ENCODE results near the gene SDF2. TPM values are rescaled to one million over a fixed set of nuclear protein-coding genes. Genes with fewer than 3 reads are reported as not detected.

SDF2 gene, protein sequence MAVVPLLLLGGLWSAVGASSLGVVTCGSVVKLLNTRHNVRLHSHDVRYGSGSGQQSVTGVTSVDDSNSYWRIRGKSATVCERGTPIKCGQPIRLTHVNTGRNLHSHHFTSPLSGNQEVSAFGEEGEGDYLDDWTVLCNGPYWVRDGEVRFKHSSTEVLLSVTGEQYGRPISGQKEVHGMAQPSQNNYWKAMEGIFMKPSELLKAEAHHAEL
- total RNA-seq (10 to 100 TPM; 43.1 to 54.5 (median 48.7) TPM), polyA plus RNA-seq (10 to 100 TPM; 28.7 to 38.3 (median 35.2) TPM)
- long read RNA-seq, donor 1, transcript SDF2-210 (3 exons, 1,025 nt), result minor isoform, 5 of 30 reads
- long read RNA-seq, donor 1, transcript SDF2-201 (3 exons, 1,568 nt), result major isoform, 22 of 30 reads
- long read RNA-seq, donor 1, partial matches to known transcripts, result 0 of 30 reads
- long read RNA-seq, donor 1, other reads (novel, unspliced or antisense), result 0 of 30 reads
- long read RNA-seq, donor 2, transcript SDF2-201 (3 exons, 1,568 nt), result major isoform, 24 of 33 reads
- long read RNA-seq, donor 2, transcript SDF2-210 (3 exons, 1,025 nt), result minor isoform, 6 of 33 reads
- long read RNA-seq, donor 2, partial matches to known transcripts, result 0 of 33 reads
- long read RNA-seq, donor 2, other reads (novel, unspliced or antisense), result 0 of 33 reads

DNA sequence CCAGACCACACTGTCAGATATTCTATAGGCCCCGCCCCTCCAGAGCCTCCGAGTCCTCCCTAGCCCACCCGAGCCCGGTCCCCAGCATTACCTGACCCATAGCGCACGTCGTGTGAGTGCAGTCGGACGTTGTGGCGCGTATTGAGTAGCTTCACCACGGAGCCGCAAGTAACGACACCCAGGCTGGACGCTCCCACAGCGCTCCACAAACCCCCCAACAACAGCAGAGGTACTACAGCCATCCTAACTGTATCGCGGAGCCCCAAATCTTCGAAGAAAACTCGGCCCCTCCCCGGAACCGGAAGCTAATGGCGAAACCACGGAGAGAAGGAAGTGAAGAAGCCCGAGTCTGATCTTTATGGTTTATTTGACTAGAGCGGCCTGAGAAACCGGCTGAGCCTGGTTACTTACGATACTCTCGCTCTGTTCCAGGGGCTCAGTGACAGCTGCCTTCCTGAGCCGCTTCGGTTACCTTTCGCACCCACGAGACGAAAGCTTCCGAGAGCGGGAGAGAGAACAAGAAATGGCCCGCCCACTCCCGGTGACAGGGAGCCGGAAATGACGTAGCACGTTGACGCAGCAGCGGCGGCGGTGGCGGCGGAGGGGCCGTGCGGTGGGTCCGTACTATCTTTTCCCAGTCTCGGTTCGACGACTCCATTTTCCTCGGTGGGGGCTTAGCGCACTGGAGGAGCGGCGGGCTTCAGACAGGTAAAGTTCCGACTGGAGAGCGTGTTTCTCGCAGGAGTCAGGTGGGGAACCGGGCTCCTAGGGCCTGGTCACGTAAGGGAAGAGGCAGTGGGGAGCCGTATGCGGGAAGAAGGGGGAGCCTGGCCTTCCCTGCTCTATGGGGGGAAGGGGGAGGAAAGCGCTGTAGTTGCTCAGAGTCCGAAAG lies at the start of gene SDF2, which contains the start of gene SUPT6H:
Gene SDF2, minus strand, starts transcription at position 272 of the 892 bp plus-strand sequence. Its CDS starts 30 bp downstream, at position 242.
Gene SUPT6H, plus strand, starts transcription at position 571 of the 892 bp plus-strand sequence. CDS start 11,197 bp downstream, outside the sequence.
- 0 to 1% (median 0%) methylated on average over 40 to 66 of the region's 66 CpGs for WGBS, 5 donors
- Histone ChIP-seq H3K4me3 (peak within 1 kb of the TSS; percentile 51 to 86 (median 68)), H3K27ac (peak within 1 kb of the TSS; percentile 94 to 99 (median 98)), H3K9me3 (peaks cover 0 to 3% (median 0%) of the 10 kb centered on the region in 8 donors), H3K4me1 (peaks cover 35 to 79% (median 59%) of the 10 kb centered on the region in 6 donors), H3K36me3 (peaks cover 0 to 65% (median 30%) of the 10 kb centered on the region in 6 donors), H3K27me3 (replicated peaks in 1 of 7) (no peaks in the 10 kb centered on the region)
- intact Hi-C loops (cut with DNase I; ENCODE audit: low total_unique reads), result no loop called here
- TF ChIP-seq POLR2A (IDR thresholded peaks at IDR 0.05) (peak; percentile 52 to 72 (median 53)), POLR2AphosphoS5 (IDR thresholded peaks at IDR 0.05) (peak; percentile 98)
- TF ChIP-seq, protein P1, sequence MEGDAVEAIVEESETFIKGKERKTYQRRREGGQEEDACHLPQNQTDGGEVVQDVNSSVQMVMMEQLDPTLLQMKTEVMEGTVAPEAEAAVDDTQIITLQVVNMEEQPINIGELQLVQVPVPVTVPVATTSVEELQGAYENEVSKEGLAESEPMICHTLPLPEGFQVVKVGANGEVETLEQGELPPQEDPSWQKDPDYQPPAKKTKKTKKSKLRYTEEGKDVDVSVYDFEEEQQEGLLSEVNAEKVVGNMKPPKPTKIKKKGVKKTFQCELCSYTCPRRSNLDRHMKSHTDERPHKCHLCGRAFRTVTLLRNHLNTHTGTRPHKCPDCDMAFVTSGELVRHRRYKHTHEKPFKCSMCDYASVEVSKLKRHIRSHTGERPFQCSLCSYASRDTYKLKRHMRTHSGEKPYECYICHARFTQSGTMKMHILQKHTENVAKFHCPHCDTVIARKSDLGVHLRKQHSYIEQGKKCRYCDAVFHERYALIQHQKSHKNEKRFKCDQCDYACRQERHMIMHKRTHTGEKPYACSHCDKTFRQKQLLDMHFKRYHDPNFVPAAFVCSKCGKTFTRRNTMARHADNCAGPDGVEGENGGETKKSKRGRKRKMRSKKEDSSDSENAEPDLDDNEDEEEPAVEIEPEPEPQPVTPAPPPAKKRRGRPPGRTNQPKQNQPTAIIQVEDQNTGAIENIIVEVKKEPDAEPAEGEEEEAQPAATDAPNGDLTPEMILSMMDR (IDR thresholded peaks at IDR 0.05 in 8 of 11, conservative IDR thresholded peaks at IDR 0.05 in 3 of 11), result peak in 1 of 11 experiments; percentile 8
- peak; percentile 96 for DNase-seq

DNA sequence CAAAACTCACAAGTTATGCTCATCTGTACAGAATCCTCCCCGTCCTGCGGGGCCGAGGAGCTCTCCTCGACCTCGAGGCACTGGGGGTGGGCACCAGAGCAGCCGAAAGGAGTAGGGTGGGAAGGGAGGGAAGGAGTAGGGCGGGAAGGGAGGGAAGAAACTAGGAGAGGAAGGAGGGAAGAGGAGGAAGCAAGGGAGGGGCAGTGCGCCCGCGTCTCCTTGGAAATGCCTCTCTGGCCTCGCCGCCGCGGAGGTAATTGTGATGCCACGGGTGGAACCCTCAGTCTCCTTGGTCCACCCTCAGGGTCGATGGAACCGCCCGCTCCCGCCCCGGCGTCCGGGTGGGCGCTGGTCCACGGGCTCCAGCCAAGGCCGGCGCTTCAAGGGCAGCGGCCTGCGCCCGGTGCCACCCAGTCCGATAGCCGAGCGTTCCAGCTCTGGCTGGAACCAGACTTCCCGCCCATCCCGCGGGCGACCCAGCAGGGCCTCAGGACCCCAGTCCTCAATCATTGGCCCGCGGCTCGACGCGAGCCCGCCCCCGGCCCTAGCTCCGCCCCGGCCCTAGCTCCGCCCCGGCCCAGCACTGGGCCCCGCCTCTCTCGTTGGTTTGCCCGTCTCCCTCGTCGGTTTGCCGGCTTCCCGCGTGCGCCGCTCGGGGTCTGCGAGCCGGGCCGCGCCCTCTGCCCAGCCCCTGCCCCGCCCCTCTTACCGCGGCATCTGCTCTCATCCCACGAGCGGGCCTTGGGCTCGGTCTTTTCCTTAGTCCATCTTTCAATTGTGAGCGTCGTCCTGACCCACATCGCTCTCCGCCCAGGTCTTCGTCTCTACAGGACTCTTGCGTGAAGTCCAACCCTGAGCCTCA lies 49.4 kb upstream of the SDF2 start:
- Histone ChIP-seq H3K36me3 (peaks cover 0 to 23% (median 8%) of the 10 kb centered on the region in 6 donors), H3K27me3 (replicated peaks in 1 of 7) (no peaks in the 10 kb centered on the region), H3K27ac (peak overlapping the region; percentile 87 to 94 (median 92)), H3K9me3 (no peaks in the 10 kb centered on the region), H3K4me3 (peak overlapping the region; percentile 44 to 71 (median 62)), H3K4me1 (peaks cover 6 to 40% (median 26%) of the 10 kb centered on the region in 6 donors)
- WGBS, 5 donors, result 0 to 1% (median 1%) methylated on average over 39 to 74 of the region's 74 CpGs
- DNase-seq, result peak; percentile 97
- TF ChIP-seq POLR2A (IDR thresholded peaks at IDR 0.05) (peak in 1 of 3 donors; percentile 5), POLR2AphosphoS5 (IDR thresholded peaks at IDR 0.05) (peak; percentile 87 to 95 (median 90))
- TF ChIP-seq, protein P1 (IDR thresholded peaks at IDR 0.05 in 8 of 11, conservative IDR thresholded peaks at IDR 0.05 in 3 of 11), result no peak
- intact Hi-C loops (cut with DNase I; ENCODE audit: low total_unique reads), result no loop called here

DNA sequence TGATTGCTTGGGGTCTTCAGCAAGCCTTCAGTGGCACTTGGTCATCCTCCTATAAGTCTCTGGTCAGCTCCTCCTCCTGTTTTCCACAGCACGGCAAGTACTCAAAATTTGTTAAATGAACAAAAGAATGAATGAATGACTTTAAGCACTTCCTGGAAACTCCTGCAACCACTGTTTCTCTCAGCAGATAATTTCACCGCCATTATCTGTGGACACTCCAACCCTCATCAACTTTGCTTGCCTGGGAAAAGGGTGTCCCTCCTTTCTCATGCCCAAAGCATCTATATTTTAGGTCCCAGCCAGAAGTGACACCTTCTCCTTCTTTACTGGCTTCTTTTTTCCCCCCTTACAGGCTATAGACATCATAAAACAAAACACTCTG lies 45.6 kb upstream of the SDF2 start:
- intact Hi-C loops (cut with DNase I; ENCODE audit: low total_unique reads), result no loop called here

More for the DNA sequence above, 45.6 kb upstream of the SDF2 start:
- peaks cover 0 to 41% (median 26%) of the 10 kb centered on the region in 6 donors for H3K36me3 ChIP-seq
- no peak overlapping the region for H3K27ac ChIP-seq
- DNase-seq, result no peak
- H3K4me3 ChIP-seq, result no peak overlapping the region
- WGBS, 5 donors, result 82 to 93% (median 89%) methylated on average over 2 of the region's 2 CpGs
- H3K9me3 ChIP-seq, result no peaks in the 10 kb centered on the region
- no peaks in the 10 kb centered on the region for H3K27me3 ChIP-seq (replicated peaks in 1 of 7)
- peaks cover 2 to 27% (median 16%) of the 10 kb centered on the region in 6 donors for H3K4me1 ChIP-seq
- no peak for TF ChIP-seq POLR2AphosphoS5 (IDR thresholded peaks at IDR 0.05)
- TF ChIP-seq, protein P1 (IDR thresholded peaks at IDR 0.05 in 8 of 11, conservative IDR thresholded peaks at IDR 0.05 in 3 of 11), result no peak
- TF ChIP-seq POLR2A (IDR thresholded peaks at IDR 0.05), result no peak
